Measurements from ENCODE around the gene FN3KRP. TPM values are rescaled to one million over a fixed set of nuclear protein-coding genes. Genes with fewer than 3 reads are reported as not detected.

Gene FN3KRP
- total RNA-seq, 2 donors from 2014 or later = 34.5 to 40.0 TPM

GRCh38 chr17:82722341-82723013 is 6.0 kb downstream of the FN3KRP start:
- no peak overlapping the region for H3K27ac ChIP-seq (ENCODE audit: low read depth, low read length)

GRCh38 chr17:82723169-82723807 is 6.8 kb downstream of the FN3KRP start:
- no peaks in the 10 kb centered on the region for H3K9me3 Mint-ChIP-seq
- H3K9ac ChIP-seq (ENCODE audit: extremely low read depth, low read length, poor library complexity, severe bottlenecking) = no peak overlapping the region
- H3K4me3 ChIP-seq (ENCODE audit: low read length) = no peak overlapping the region
- H3K27ac Mint-ChIP-seq = no peak overlapping the region
- H3K4me3 Mint-ChIP-seq = no peak overlapping the region
- H3K27ac ChIP-seq (ENCODE audit: low read depth, low read length) = no peak overlapping the region
- no peaks in the 10 kb centered on the region for H3K4me1 ChIP-seq (ENCODE audit: control insufficient read depth, insufficient read depth, low read length)
- H3K27me3 Mint-ChIP-seq (ENCODE audit: insufficient read depth) = no peaks in the 10 kb centered on the region
- no peaks in the 10 kb centered on the region for H3K4me1 Mint-ChIP-seq
- no peaks in the 10 kb centered on the region for H3K27me3 ChIP-seq (ENCODE audit: control insufficient read depth, insufficient read depth, low read length, poor library complexity, severe bottlenecking)
- no peaks in the 10 kb centered on the region for H3K9me3 ChIP-seq (ENCODE audit: control insufficient read depth, low read length)
- 92 to 99% methylated on average over 15 to 26 of the region's 26 CpGs for WGBS, 2 experiments (ENCODE audit: insufficient coverage in 1 of 2, insufficient read length in 1 of 2)
- TF ChIP-seq CTCF (conservative IDR thresholded peaks at IDR 0.05) = no peak
- H3K36me3 ChIP-seq (ENCODE audit: control insufficient read depth, insufficient read depth, low read length) = peaks cover 41% of the 10 kb centered on the region
- H3K36me3 Mint-ChIP-seq (ENCODE audit: low read depth) = peaks cover 50% of the 10 kb centered on the region
- DNase-seq = no peak

More at GRCh38 chr17:82722341-82723013, 6.0 kb downstream of the FN3KRP start:
- DNase-seq = no peak
- no peaks in the 10 kb centered on the region for H3K27me3 ChIP-seq (ENCODE audit: control insufficient read depth, insufficient read depth, low read length, poor library complexity, severe bottlenecking)
- peaks cover 5% of the 10 kb centered on the region for H3K4me1 Mint-ChIP-seq
- H3K27me3 Mint-ChIP-seq (ENCODE audit: insufficient read depth) = no peaks in the 10 kb centered on the region
- no peak for TF ChIP-seq CTCF (conservative IDR thresholded peaks at IDR 0.05)
- no peak overlapping the region for H3K9ac ChIP-seq (ENCODE audit: extremely low read depth, low read length, poor library complexity, severe bottlenecking)
- H3K4me3 Mint-ChIP-seq = no peak overlapping the region
- no peaks in the 10 kb centered on the region for H3K4me1 ChIP-seq (ENCODE audit: control insufficient read depth, insufficient read depth, low read length)
- 92 to 96% methylated on average over 17 to 19 of the region's 19 CpGs for WGBS, 2 experiments (ENCODE audit: insufficient coverage in 1 of 2, insufficient read length in 1 of 2)
- H3K4me3 ChIP-seq (ENCODE audit: low read length) = no peak overlapping the region
- H3K27ac Mint-ChIP-seq = no peak overlapping the region
- H3K36me3 ChIP-seq (ENCODE audit: control insufficient read depth, insufficient read depth, low read length) = peaks cover 41% of the 10 kb centered on the region
- no peaks in the 10 kb centered on the region for H3K9me3 ChIP-seq (ENCODE audit: control insufficient read depth, low read length)
- peaks cover 46% of the 10 kb centered on the region for H3K36me3 Mint-ChIP-seq (ENCODE audit: low read depth)
- H3K9me3 Mint-ChIP-seq = no peaks in the 10 kb centered on the region

GRCh38 chr17:82726427-82726826 is 9.9 kb downstream of the FN3KRP start:
- H3K9me3 ChIP-seq (ENCODE audit: control insufficient read depth, low read length) = no peaks in the 10 kb centered on the region
- H3K4me3 Mint-ChIP-seq = no peak overlapping the region
- no peaks in the 10 kb centered on the region for H3K9me3 Mint-ChIP-seq
- no peaks in the 10 kb centered on the region for H3K27me3 ChIP-seq (ENCODE audit: control insufficient read depth, insufficient read depth, low read length, poor library complexity, severe bottlenecking)
- H3K27ac Mint-ChIP-seq = no peak overlapping the region
- H3K27me3 Mint-ChIP-seq (ENCODE audit: insufficient read depth) = no peaks in the 10 kb centered on the region
- no peaks in the 10 kb centered on the region for H3K4me1 ChIP-seq (ENCODE audit: control insufficient read depth, insufficient read depth, low read length)
- H3K36me3 Mint-ChIP-seq (ENCODE audit: low read depth) = peaks cover 46% of the 10 kb centered on the region
- H3K4me1 Mint-ChIP-seq = no peaks in the 10 kb centered on the region
- no peak overlapping the region for H3K9ac ChIP-seq (ENCODE audit: extremely low read depth, low read length, poor library complexity, severe bottlenecking)
- DNase-seq = no peak
- 96 to 97% methylated on average over 8 to 10 of the region's 10 CpGs for WGBS, 2 experiments (ENCODE audit: insufficient coverage in 1 of 2, insufficient read length in 1 of 2)
- H3K27ac ChIP-seq (ENCODE audit: low read depth, low read length) = no peak overlapping the region
- no peak for TF ChIP-seq CTCF (conservative IDR thresholded peaks at IDR 0.05)
- H3K36me3 ChIP-seq (ENCODE audit: control insufficient read depth, insufficient read depth, low read length) = peaks cover 26% of the 10 kb centered on the region
- no peak overlapping the region for H3K4me3 ChIP-seq (ENCODE audit: low read length)

Data from endodermal cell (in vitro differentiated cells).